ENCODE results near the gene KLK11.

DNA sequence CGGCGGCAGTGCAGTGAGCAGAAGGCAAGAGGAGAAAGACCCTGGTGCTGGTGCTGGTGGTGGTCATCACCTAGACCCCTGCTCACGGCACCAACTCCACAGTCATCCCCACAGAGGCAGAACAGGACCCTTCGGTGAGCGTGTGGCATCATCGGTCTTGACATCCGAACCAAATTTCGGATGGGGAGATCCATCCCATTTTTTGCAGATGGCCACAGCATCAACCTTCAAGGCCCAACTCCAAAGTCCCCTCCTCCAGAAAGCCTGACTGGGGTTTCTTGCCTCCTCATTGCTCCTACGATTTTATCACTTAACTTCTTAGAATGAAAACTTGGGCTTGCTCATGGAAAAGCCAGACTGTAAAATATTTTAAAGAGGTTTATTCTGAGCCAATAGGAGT is 17.1 kb upstream of the KLK11 start:
- TF ChIP-seq POLR2AphosphoS5 (IDR thresholded peaks at IDR 0.05) (no peak), CTCF (IDR thresholded peaks at IDR 0.05) (no peak), POLR2A (IDR thresholded peaks at IDR 0.05) (no peak)

All from sigmoid colon (tissue), 4 donors.